ENCODE data around the gene VPS39.

VPS39 gene

GRCh38 chr15:42131826-42132806 lies 76.0 kb downstream of the VPS39 start:
- in situ Hi-C loops (cut with MboI; ENCODE audit: low sequenced_read_pairs): loop anchor here (5.0 kb wide), 1 partner anchor 60 kb away; no protein-coding TSS in a partner anchor

- in situ Hi-C loops (cut with MboI; ENCODE audit: low sequenced_read_pairs): loop anchor here (5.0 kb wide), 1 partner anchor 59 kb away; no protein-coding TSS in a partner anchor
These were observed 77.1 kb downstream of the VPS39 start for GRCh38 chr15:42131006-42131405.

- in situ Hi-C loops (cut with MboI; ENCODE audit: low sequenced_read_pairs): loop anchor here (5.0 kb wide), 1 partner anchor 58 kb away; no protein-coding TSS in a partner anchor
These were observed 77.7 kb downstream of the VPS39 start for GRCh38 chr15:42130246-42130986.

- in situ Hi-C loops (cut with MboI; ENCODE audit: low sequenced_read_pairs): no loop called here
These were observed 78.7 kb downstream of the VPS39 start for GRCh38 chr15:42129364-42129763.

- in situ Hi-C loops (cut with MboI; ENCODE audit: low sequenced_read_pairs): no loop called here
These were observed 79.6 kb downstream of the VPS39 start for GRCh38 chr15:42128476-42128875.

- in situ Hi-C loops (cut with MboI; ENCODE audit: low sequenced_read_pairs): no loop called here
These were observed 84.6 kb downstream of the VPS39 start for GRCh38 chr15:42123546-42123945.

- in situ Hi-C loops (cut with MboI; ENCODE audit: low sequenced_read_pairs): no loop called here
These were observed 86.4 kb downstream of the VPS39 start for GRCh38 chr15:42121682-42122081.

- in situ Hi-C loops (cut with MboI; ENCODE audit: low sequenced_read_pairs): no loop called here
These were observed 87.1 kb downstream of the VPS39 start for GRCh38 chr15:42121021-42121420.

GRCh38 chr15:42120285-42120684 lies 87.8 kb downstream of the VPS39 start:
- in situ Hi-C loops (cut with MboI; ENCODE audit: low sequenced_read_pairs): no loop called here

- in situ Hi-C loops (cut with MboI; ENCODE audit: low sequenced_read_pairs): no loop called here
These were observed 88.7 kb downstream of the VPS39 start for GRCh38 chr15:42119446-42119760.

GRCh38 chr15:42118650-42119445 lies 89.3 kb downstream of the VPS39 start:
- in situ Hi-C loops (cut with MboI; ENCODE audit: low sequenced_read_pairs): no loop called here

GRCh38 chr15:42111924-42112323 lies 96.2 kb downstream of the VPS39 start:
- in situ Hi-C loops (cut with MboI; ENCODE audit: low sequenced_read_pairs): no loop called here

- in situ Hi-C loops (cut with MboI; ENCODE audit: low sequenced_read_pairs): no loop called here
These were observed 97.7 kb downstream of the VPS39 start for GRCh38 chr15:42110367-42110766.

- in situ Hi-C loops (cut with MboI; ENCODE audit: low sequenced_read_pairs): no loop called here
These were observed 99.3 kb downstream of the VPS39 start for GRCh38 chr15:42108806-42109205.

Data from HL-60/S4 treated with retinoic acid at 250 ng/mL for 4 days and 3 days (cell line).